ENCODE data around the gene AGBL4. TPM values are rescaled to one million over a fixed set of nuclear protein-coding genes. Genes with fewer than 3 reads are reported as not detected.

The AGBL4 gene
- total RNA-seq, 2 experiments from 2014 or later, result not detected

- Mint-ChIP-seq H3K27me3 (ENCODE audit: low read depth) (no peaks in the 10 kb centered on the region), H3K4me3 (no peak overlapping the region), H3K27ac (no peak overlapping the region), H3K9me3 (no peaks in the 10 kb centered on the region), H3K36me3 (ENCODE audit: low read depth) (peaks cover 11% of the 10 kb centered on the region), H3K4me1 (ENCODE audit: low read depth) (no peaks in the 10 kb centered on the region)
- no peak for DNase-seq
- CTCF ChIA-PET, result interaction anchor here (0.7 kb wide), 1 partner anchor 687 kb away, joined by 3 read pairs; no protein-coding TSS in a partner anchor
- intact Hi-C loops (cut with micrococcal nuclease), result no loop called here
Measured at GRCh38 chr1:48730164-48730910, 1293.4 kb downstream of the AGBL4 start.

GRCh38 chr1:48728584-48728983 is 1295.2 kb downstream of the AGBL4 start:
- no peak overlapping the region for H3K27ac Mint-ChIP-seq
- H3K36me3 Mint-ChIP-seq (ENCODE audit: low read depth), result peaks cover 2% of the 10 kb centered on the region
- H3K27me3 Mint-ChIP-seq (ENCODE audit: low read depth), result no peaks in the 10 kb centered on the region
- no peak overlapping the region for H3K4me3 Mint-ChIP-seq
- H3K4me1 Mint-ChIP-seq (ENCODE audit: low read depth), result no peaks in the 10 kb centered on the region
- CTCF ChIA-PET, result no interaction called here
- intact Hi-C loops (cut with micrococcal nuclease), result no loop called here
- H3K9me3 Mint-ChIP-seq, result no peaks in the 10 kb centered on the region
- no peak for DNase-seq

- Mint-ChIP-seq H3K27me3 (ENCODE audit: low read depth) (no peaks in the 10 kb centered on the region), H3K4me1 (ENCODE audit: low read depth) (no peaks in the 10 kb centered on the region), H3K36me3 (ENCODE audit: low read depth) (no peaks in the 10 kb centered on the region), H3K27ac (no peak overlapping the region), H3K9me3 (no peaks in the 10 kb centered on the region), H3K4me3 (no peak overlapping the region)
- CTCF ChIA-PET, result no interaction called here
- no peak for DNase-seq
- intact Hi-C loops (cut with micrococcal nuclease), result no loop called here
Measured at GRCh38 chr1:48726557-48727215, 1297.1 kb downstream of the AGBL4 start.

GRCh38 chr1:48726139-48726538 is 1297.6 kb downstream of the AGBL4 start:
- CTCF ChIA-PET, result no interaction called here
- Mint-ChIP-seq H3K9me3 (no peaks in the 10 kb centered on the region), H3K36me3 (ENCODE audit: low read depth) (no peaks in the 10 kb centered on the region), H3K4me1 (ENCODE audit: low read depth) (no peaks in the 10 kb centered on the region), H3K4me3 (no peak overlapping the region), H3K27ac (no peak overlapping the region), H3K27me3 (ENCODE audit: low read depth) (no peaks in the 10 kb centered on the region)
- DNase-seq, result no peak
- intact Hi-C loops (cut with micrococcal nuclease), result no loop called here

GRCh38 chr1:48725341-48726046 is 1298.3 kb downstream of the AGBL4 start:
- no peaks in the 10 kb centered on the region for H3K4me1 Mint-ChIP-seq (ENCODE audit: low read depth)
- no peak overlapping the region for H3K27ac Mint-ChIP-seq
- no peak for DNase-seq
- H3K36me3 Mint-ChIP-seq (ENCODE audit: low read depth), result no peaks in the 10 kb centered on the region
- CTCF ChIA-PET, result no interaction called here
- H3K27me3 Mint-ChIP-seq (ENCODE audit: low read depth), result no peaks in the 10 kb centered on the region
- intact Hi-C loops (cut with micrococcal nuclease), result no loop called here
- H3K9me3 Mint-ChIP-seq, result no peaks in the 10 kb centered on the region
- no peak overlapping the region for H3K4me3 Mint-ChIP-seq

- Mint-ChIP-seq H3K9me3 (no peaks in the 10 kb centered on the region), H3K36me3 (ENCODE audit: low read depth) (no peaks in the 10 kb centered on the region), H3K4me3 (no peak overlapping the region), H3K27me3 (ENCODE audit: low read depth) (no peaks in the 10 kb centered on the region), H3K4me1 (ENCODE audit: low read depth) (no peaks in the 10 kb centered on the region), H3K27ac (no peak overlapping the region)
- no peak for DNase-seq
- intact Hi-C loops (cut with micrococcal nuclease), result no loop called here
- CTCF ChIA-PET, result no interaction called here
Measured at GRCh38 chr1:48720929-48721328, 1302.8 kb downstream of the AGBL4 start.

GRCh38 chr1:48718705-48719104 is 1305.0 kb downstream of the AGBL4 start:
- H3K9me3 Mint-ChIP-seq, result no peaks in the 10 kb centered on the region
- no peak for DNase-seq
- no peaks in the 10 kb centered on the region for H3K36me3 Mint-ChIP-seq (ENCODE audit: low read depth)
- H3K27me3 Mint-ChIP-seq (ENCODE audit: low read depth), result no peaks in the 10 kb centered on the region
- H3K4me1 Mint-ChIP-seq (ENCODE audit: low read depth), result no peaks in the 10 kb centered on the region
- intact Hi-C loops (cut with micrococcal nuclease), result no loop called here
- H3K4me3 Mint-ChIP-seq, result no peak overlapping the region
- H3K27ac Mint-ChIP-seq, result no peak overlapping the region
- CTCF ChIA-PET, result no interaction called here

GRCh38 chr1:48718116-48718630 is 1305.6 kb downstream of the AGBL4 start:
- H3K4me3 Mint-ChIP-seq, result no peak overlapping the region
- no peaks in the 10 kb centered on the region for H3K27me3 Mint-ChIP-seq (ENCODE audit: low read depth)
- no peaks in the 10 kb centered on the region for H3K4me1 Mint-ChIP-seq (ENCODE audit: low read depth)
- no peak for DNase-seq
- intact Hi-C loops (cut with micrococcal nuclease), result no loop called here
- no peak overlapping the region for H3K27ac Mint-ChIP-seq
- H3K36me3 Mint-ChIP-seq (ENCODE audit: low read depth), result no peaks in the 10 kb centered on the region
- CTCF ChIA-PET, result no interaction called here
- no peaks in the 10 kb centered on the region for H3K9me3 Mint-ChIP-seq

- intact Hi-C loops (cut with micrococcal nuclease), result no loop called here
- no peaks in the 10 kb centered on the region for H3K9me3 Mint-ChIP-seq
- CTCF ChIA-PET, result no interaction called here
- H3K27me3 Mint-ChIP-seq (ENCODE audit: low read depth), result peaks cover 2% of the 10 kb centered on the region
- no peak overlapping the region for H3K4me3 Mint-ChIP-seq
- no peaks in the 10 kb centered on the region for H3K4me1 Mint-ChIP-seq (ENCODE audit: low read depth)
- no peak overlapping the region for H3K27ac Mint-ChIP-seq
- no peaks in the 10 kb centered on the region for H3K36me3 Mint-ChIP-seq (ENCODE audit: low read depth)
- DNase-seq, result no peak
Measured at GRCh38 chr1:48717082-48717481, 1306.7 kb downstream of the AGBL4 start.

GRCh38 chr1:48715921-48716320 is 1307.8 kb downstream of the AGBL4 start:
- no peak for DNase-seq
- intact Hi-C loops (cut with micrococcal nuclease), result no loop called here
- CTCF ChIA-PET, result no interaction called here
- Mint-ChIP-seq H3K9me3 (no peaks in the 10 kb centered on the region), H3K27me3 (ENCODE audit: low read depth) (peaks cover 2% of the 10 kb centered on the region), H3K4me3 (no peak overlapping the region), H3K4me1 (ENCODE audit: low read depth) (no peaks in the 10 kb centered on the region), H3K27ac (no peak overlapping the region), H3K36me3 (ENCODE audit: low read depth) (no peaks in the 10 kb centered on the region)

GRCh38 chr1:48710915-48711314 is 1312.8 kb downstream of the AGBL4 start:
- Mint-ChIP-seq H3K36me3 (ENCODE audit: low read depth) (no peaks in the 10 kb centered on the region), H3K9me3 (no peaks in the 10 kb centered on the region), H3K4me1 (ENCODE audit: low read depth) (no peaks in the 10 kb centered on the region), H3K27me3 (ENCODE audit: low read depth) (peaks cover 2% of the 10 kb centered on the region), H3K4me3 (no peak overlapping the region), H3K27ac (no peak overlapping the region)
- DNase-seq, result no peak
- CTCF ChIA-PET, result interaction anchor here (1.2 kb wide), 1 partner anchor 13 kb away, joined by 4 read pairs; no protein-coding TSS in a partner anchor
- intact Hi-C loops (cut with micrococcal nuclease), result no loop called here

- no peaks in the 10 kb centered on the region for H3K9me3 Mint-ChIP-seq
- peaks cover 2% of the 10 kb centered on the region for H3K27me3 Mint-ChIP-seq (ENCODE audit: low read depth)
- CTCF ChIA-PET, result interaction anchor here (1.2 kb wide), 1 partner anchor 12 kb away, joined by 4 read pairs; no protein-coding TSS in a partner anchor
- intact Hi-C loops (cut with micrococcal nuclease), result no loop called here
- H3K4me1 Mint-ChIP-seq (ENCODE audit: low read depth), result no peaks in the 10 kb centered on the region
- H3K4me3 Mint-ChIP-seq, result no peak overlapping the region
- no peak for DNase-seq
- H3K27ac Mint-ChIP-seq, result no peak overlapping the region
- H3K36me3 Mint-ChIP-seq (ENCODE audit: low read depth), result no peaks in the 10 kb centered on the region
Measured at GRCh38 chr1:48710318-48710717, 1313.4 kb downstream of the AGBL4 start.

All from activated naive CD4-positive, alpha-beta T cell treated with anti-CD3 and anti-CD28 coated beads for 36 hours (primary cell).